Lung microvascular endothelial cell (primary cell): ENCODE data around the gene ZSWIM4. TPM values are rescaled to one million over a fixed set of nuclear protein-coding genes. Genes with fewer than 3 reads are reported as not detected.
"Not testable (repeated sequence)": the region's sequence is repeated elsewhere in the genome, so short reads cannot be mapped to it uniquely, and the experiment has no call there.

Source experiments
- DNase-seq, 2 donors: peaks; one replicate each; pipeline versions ENCODE4 v3.0.0 to v3.0.0-alpha.2; 2010; ENCODE audit warnings: low read depth in 2 of 2
- total RNA-seq: library from RNA; depleted of rRNA; stranded (reverse); fragments of >200 nt; gene quantifications from 2 replicates; pipeline ENCODE4 v1.2.1, GENCODE V29; 2014

The ZSWIM4 gene
- total RNA-seq: 7.8 and 11.3 TPM in 2 replicates

- peak; percentile 99 for DNase-seq
These were observed at the start of gene ZSWIM4 for GRCh38 chr19:13794757-13795589. Gene ZSWIM4 (plus strand): TSS chr19:13795443. CDS start chr19:13795649, 206 bp downstream.

GRCh38 chr19:13747098-13747453, 48.2 kb upstream of the ZSWIM4 start:
- DNase-seq: no peak

DNA sequence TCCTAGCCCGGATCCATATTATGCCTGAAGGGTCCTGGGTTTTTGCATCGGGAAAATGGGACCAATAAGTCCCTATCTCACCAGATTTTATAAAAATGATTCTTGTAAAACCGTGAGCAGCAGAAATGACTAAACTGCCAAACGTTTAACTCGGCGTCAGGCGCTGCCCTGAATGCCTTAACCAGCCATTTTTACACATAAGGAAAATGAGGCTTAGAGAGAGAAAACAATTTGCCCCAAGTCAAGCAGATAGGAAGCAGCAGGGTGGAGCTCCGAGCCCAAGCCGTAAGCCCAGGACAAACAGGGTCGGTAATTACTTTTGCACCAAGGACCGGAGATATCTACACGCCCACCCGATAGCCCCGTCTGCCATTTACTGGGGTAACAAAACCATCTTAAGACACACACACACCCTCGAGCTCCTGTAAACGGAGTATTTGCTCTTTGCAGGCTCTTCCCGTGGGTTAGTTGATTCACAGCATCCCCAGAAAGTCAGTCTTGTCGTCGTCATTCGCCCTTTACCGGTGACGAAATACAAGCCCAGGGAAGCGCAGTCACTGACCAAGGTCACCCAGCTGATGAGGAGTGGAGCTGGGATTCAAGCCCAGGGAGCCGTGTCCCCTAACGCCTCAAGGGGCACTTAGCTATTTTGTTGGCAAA, 46.9 kb upstream of the ZSWIM4 start:
- peak; percentile 48 to 59 for DNase-seq

- DNase-seq: no peak
These were observed 43.8 kb upstream of the ZSWIM4 start for GRCh38 chr19:13751436-13751835.

DNA sequence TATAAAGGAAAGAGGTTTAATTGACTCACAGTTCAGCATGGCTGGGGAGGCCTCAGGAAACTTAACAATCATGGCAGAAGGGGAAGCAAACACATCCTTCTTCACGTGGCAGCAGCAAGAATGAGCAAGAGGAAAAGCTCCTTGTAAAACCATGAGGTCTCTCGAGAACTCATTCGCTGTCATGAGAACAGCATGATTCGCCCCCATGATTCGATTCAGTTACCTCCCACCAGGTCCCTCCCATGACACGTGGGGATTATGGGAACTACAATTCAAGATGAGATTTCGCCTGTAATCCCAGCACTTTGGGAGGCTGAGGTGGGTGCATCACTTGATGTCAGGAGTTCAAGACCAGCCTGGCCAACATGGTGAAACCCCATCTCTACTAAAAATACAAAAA, 41.6 kb upstream of the ZSWIM4 start:
- not testable (repeated sequence) for DNase-seq

- DNase-seq: no peak
These were observed 39.0 kb upstream of the ZSWIM4 start for GRCh38 chr19:13756210-13756609.

DNA sequence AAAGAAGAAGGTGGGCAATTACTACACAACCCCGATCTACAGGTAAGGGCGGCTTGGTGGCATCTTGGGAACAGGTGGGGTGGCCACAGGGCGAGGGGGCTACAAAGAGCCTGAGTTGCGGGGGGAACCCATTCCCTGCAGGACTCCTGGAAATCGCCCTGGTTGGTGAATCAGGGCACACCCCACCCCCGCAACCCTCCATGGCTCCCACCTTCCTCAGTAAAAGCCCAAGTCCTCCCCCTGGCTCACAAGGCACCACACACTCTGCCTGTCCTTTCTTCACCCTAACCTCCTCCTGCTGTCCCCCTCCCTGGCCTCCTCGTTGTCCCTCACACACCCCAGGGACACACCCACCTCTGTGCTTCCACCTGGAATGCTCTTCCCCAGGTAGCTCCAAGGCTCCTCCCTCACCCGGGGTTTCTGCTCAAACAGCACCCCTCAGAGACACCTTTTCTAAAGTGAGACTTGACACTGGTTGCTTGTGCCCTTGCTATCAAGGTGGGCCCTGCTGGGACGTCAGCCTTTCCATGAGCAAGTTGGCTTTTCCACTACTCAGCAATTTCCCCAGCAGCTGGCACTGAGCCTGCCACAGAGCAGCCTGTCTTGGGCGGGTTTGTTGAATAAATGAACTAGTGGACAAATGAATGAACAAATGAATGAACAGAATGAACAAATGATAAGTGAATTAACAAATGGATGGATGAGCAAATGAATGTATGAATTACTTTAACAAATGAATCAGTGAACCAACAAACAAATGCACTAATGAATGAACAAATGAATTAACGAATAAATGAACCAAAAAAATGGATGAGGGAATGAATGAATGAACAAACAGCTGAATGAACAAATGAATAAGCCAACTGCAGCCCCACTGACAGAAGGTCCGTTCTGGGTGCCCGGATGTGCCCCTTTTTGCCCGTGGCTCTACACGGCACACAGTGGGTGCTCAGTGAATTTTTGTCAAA, 37.2 kb upstream of the ZSWIM4 start:
- DNase-seq: peak in 1 of 2 donors; percentile 43

- DNase-seq: no peak
These were observed 36.4 kb upstream of the ZSWIM4 start for GRCh38 chr19:13758795-13759194.

DNA sequence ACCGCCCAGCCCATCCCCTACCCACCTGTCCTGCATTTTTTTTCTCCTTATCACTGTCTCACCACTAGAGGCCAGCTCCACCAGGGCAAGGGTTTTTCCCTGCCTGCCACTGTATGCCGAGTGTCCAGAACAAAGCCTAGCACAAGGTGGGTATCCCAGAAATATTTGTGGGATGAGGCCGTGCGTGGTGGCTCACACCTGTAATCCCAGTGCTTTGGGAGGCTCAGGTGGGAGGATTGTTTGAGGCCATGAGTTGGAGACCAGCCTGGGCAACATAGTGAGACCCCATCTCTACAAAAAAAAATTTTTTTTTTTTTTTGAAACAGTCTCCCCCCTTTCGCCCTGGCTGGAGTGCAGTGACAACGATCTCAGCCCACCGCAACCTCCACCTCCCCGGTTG, 33.8 kb upstream of the ZSWIM4 start:
- DNase-seq: no peak

- DNase-seq: no peak
These were observed 32.5 kb upstream of the ZSWIM4 start for GRCh38 chr19:13762635-13763235.

GRCh38 chr19:13763265-13763664, 32.0 kb upstream of the ZSWIM4 start:
- DNase-seq: no peak

DNA sequence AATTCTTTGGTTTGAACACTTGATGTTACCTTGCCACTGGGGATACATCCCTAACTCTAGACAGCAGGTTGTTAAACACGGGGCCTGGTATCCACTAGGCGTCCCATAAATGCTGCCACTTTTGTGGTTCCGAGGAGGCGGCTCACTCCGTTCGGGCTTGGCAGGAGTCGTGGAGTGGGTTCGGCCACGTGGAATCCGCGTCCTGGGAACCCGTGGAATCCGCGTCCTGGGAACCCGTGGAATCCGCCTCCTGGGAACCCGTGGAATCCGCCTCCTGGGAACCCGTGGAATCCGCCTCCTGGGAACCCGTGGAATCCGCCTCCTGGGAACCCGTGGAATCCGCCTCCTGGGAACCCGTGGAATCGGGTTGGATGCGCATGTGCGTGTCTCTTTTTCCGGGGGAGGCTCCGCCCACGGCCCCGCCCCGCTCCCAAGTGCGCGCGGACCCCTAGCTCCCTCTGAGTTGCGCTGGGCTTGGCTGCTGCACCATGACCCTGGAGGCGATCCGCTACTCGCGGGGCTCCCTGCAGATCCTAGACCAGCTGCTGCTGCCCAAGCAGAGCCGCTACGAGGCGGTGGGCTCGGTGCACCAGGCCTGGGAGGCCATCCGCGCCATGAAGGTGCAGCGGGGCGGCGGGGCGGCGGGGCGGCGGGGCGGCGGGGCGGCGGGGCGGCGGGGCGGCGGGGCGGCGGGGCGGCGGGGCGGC, 31.0 kb upstream of the ZSWIM4 start, which contains the start of gene MRI1:
TSS of gene MRI1 (plus strand) at position 422 of the 707 bp plus-strand sequence. CDS start at position 489, 67 bp downstream.
- DNase-seq: peak; percentile 78 to 80

GRCh38 chr19:13764821-13765394, 30.3 kb upstream of the ZSWIM4 start:
- DNase-seq: peak; percentile 29 to 44

DNA sequence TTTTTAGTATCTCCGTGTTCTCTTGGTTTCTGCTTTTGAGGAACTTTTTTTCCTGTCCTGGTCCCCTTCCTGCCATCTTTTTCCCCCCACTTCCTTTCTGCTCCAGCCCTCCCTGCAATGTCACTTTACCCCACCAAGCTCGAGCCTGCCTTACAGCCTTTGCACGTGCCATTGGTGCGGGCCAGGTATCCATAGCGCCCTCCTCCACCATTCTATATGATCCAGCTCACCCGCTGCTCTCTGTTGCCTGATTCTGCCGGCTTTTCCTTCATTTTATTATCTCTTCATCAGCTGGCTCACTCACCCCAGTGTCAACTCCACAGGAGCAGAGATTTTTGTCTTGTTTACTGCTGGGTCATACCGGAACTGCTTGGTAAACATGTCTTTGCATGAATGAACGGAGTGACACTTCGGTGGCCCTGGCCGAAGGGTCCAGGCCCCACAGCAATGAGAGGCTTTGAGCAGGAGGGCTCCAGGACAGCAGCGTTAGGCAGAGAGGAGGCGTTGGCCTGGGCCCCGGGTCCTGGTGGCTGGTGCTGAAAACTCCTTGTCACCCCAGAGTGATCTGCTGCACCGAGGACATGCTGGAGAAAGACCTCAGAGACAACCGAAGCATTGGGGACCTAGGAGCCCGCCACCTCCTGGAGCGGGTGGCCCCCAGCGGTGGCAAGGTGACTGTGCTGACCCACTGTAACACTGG, 29.7 kb upstream of the ZSWIM4 start:
- no peak for DNase-seq

DNA sequence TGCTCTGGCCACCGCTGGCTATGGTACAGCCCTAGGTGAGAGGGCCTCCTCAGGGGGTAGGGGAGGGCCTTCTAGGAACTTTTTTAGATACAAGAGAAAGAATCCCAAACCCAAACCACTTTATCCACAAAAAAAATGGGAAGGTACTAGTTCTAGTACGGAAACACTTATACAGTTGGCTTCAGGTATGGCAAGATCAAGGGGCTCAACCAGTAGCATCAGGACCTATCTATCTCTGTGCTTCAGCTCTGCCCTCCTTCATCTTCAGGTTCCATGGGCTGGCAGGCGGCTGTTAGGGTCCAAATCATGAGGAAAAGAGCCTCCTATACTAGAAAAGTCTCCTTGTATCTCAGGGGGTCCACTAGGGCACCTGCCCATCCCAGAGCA, 29.2 kb upstream of the ZSWIM4 start:
- no peak for DNase-seq

DNA sequence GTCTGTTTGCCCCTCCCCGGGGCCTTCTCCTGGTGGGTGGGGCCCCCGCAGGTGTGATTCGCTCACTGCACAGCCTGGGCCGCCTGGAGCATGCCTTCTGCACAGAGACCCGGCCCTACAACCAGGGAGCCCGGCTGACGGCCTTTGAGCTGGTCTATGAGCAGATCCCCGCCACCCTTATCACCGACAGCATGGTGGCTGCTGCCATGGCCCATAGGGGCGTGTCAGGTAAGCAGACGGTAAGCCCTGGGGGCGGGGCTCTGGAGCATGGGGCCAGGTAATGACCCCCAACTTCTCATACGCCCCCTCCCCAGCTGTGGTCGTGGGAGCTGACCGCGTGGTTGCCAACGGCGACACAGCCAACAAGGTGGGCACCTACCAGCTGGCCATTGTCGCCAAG, 26.7 kb upstream of the ZSWIM4 start:
- no peak for DNase-seq

DNA sequence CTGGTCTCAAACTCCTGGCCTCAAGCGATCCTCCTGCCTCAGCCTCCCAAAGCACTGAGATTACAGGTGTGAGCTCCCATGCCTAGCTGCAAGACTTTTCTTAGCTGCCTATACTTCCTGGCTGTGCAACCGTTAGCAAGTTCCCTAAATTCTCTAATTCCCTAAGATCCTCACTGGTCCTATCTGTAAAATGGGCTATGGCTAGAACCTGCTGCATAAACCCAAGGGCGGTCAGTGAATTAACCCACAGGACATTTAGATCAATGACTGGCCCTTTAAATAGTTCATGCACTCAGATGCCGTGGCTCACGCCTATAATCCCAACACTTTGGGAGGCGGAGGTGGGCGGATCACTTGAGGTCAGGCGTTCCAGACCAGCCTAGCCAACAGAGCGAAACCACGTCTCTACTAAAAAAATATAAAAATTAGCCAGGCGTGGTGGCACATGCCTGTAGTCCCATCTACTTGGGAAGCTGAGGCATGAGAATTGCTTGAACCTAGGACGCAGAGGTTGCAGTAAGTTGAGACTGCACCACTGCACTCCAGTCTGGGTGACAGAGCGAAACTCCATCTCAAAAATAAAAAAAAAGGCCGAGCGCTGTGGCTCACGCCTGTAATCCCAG, 25.1 kb upstream of the ZSWIM4 start:
- DNase-seq: no peak

- DNase-seq: peak; percentile 95
These were observed 20.7 kb upstream of the ZSWIM4 start, which contains the start of gene C19orf53 for GRCh38 chr19:13774217-13775191. Gene C19orf53 (plus strand): TSS chr19:13774456. CDS start chr19:13774478, 22 bp downstream.
